HL-60 (cell line): Measurements from ENCODE around the gene UNKL.

Experiments
- DNase-seq, 2 experiments: peaks; one replicate each; pipeline ENCODE4 v3.0.0-alpha.2; 2010 to 2020; ENCODE audit warnings: low read depth in 1 of 2, low spot score in 1 of 2
- H3K27ac ChIP-seq: fragments of 250-450 bp; sonication (Bioruptor Pico); replicated peaks from 2 replicates; pipeline ENCODE4 v1.5.1; 2020; ENCODE audit warnings: mild to moderate bottlenecking, moderate library complexity
- H3K27me3 ChIP-seq: fragments of 250-450 bp; sonication (Bioruptor Pico); 2 replicates; pipeline ENCODE4 v1.5.1; 2021; ENCODE audit warnings: mild to moderate bottlenecking, moderate library complexity; ENCODE audit not compliant: insufficient read depth, poor library complexity, severe bottlenecking
- H3K4me3 ChIP-seq: replicated peaks from 2 replicates; pipeline ENCODE4 v1.5.1; 2011; ENCODE audit warnings: mild to moderate bottlenecking, control low read depth, low read length; ENCODE audit not compliant: insufficient read depth
- GABPA ChIP-seq: IDR thresholded peaks from 2 replicates; pipeline ENCODE4 v1.6.1; 2012; ENCODE audit warnings: low read depth
- POLR2AphosphoS5 ChIP-seq: IDR thresholded peaks from 2 replicates; pipeline ENCODE4 v1.6.1; 2012; ENCODE audit warnings: low read depth
- REST ChIP-seq: IDR thresholded peaks from 2 replicates; pipeline ENCODE4 v1.6.1; 2012; ENCODE audit warnings: low read depth; ENCODE audit not compliant: insufficient replicate concordance
- SPI1 ChIP-seq: IDR thresholded peaks from 2 replicates; pipeline ENCODE4 v1.6.1; 2012; ENCODE audit warnings: low read depth, mild to moderate bottlenecking, borderline replicate concordance
- TF ChIP-seq, protein P1 (sequence below): IDR thresholded peaks from one replicate; pipeline ENCODE4 v1.5.1; 2011; ENCODE audit warnings: low read length, control low read depth, inconsistent platforms; ENCODE audit not compliant: insufficient read depth

The UNKL gene

GRCh38 chr16:1333854-1334700 lies 80.4 kb downstream of the UNKL start:
- no peak overlapping the region for H3K27ac ChIP-seq
- no peak for DNase-seq
- TF ChIP-seq POLR2AphosphoS5, result no peak
- TF ChIP-seq GABPA, result no peak
- no peak for TF ChIP-seq REST
- TF ChIP-seq, protein P1, sequence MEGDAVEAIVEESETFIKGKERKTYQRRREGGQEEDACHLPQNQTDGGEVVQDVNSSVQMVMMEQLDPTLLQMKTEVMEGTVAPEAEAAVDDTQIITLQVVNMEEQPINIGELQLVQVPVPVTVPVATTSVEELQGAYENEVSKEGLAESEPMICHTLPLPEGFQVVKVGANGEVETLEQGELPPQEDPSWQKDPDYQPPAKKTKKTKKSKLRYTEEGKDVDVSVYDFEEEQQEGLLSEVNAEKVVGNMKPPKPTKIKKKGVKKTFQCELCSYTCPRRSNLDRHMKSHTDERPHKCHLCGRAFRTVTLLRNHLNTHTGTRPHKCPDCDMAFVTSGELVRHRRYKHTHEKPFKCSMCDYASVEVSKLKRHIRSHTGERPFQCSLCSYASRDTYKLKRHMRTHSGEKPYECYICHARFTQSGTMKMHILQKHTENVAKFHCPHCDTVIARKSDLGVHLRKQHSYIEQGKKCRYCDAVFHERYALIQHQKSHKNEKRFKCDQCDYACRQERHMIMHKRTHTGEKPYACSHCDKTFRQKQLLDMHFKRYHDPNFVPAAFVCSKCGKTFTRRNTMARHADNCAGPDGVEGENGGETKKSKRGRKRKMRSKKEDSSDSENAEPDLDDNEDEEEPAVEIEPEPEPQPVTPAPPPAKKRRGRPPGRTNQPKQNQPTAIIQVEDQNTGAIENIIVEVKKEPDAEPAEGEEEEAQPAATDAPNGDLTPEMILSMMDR, result no peak
- TF ChIP-seq SPI1, result no peak
- H3K4me3 ChIP-seq, result no peak overlapping the region
- H3K27me3 ChIP-seq, result peaks cover 64% of the 10 kb centered on the region

DNA sequence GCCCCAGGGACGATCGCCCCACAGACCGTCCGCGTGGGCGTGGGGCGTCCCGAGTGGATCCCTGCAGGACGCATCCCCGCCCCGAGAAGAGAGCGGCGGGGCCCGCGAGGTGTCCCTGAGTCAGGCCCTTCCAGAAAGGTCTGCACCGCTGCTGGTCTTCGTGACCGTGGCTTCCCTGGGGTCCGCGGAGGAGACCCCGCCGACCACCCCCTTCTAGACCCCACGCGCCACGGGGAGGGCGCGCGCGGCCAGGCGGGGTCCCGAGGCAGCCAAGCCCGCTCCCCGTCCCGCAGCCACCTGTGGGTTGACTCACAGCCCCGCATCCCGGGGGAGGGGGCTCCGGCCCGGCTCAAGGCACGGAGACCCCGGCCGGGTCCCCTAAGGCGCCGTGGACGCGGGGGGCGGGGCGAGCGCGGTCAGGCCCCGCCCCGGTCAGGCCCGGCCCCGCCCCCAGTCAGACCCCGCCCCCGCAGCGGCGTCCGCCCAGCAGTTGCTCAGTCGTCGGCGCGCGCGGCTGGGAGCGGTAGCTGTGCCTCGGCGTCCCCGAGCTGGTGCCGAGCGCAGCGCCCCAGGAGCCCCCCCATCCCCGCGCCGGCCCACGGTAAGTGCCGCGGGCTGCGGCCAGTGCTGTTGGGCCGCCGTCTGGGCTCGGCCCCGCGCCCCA lies 81.2 kb downstream of the UNKL start, which contains the start of gene BAIAP3:
Gene BAIAP3, plus strand, starts transcription at position 497 of the 664 bp plus-strand sequence. CDS start 4,905 bp downstream, outside the sequence.
- DNase-seq, result no peak
- Histone ChIP-seq H3K27ac (no peak within 1 kb of the TSS), H3K4me3 (no peak within 1 kb of the TSS), H3K27me3 (peaks cover 58% of the 10 kb centered on the region)
- TF ChIP-seq REST (no peak), POLR2AphosphoS5 (no peak), GABPA (no peak), SPI1 (no peak)
- TF ChIP-seq, protein P1, result no peak

DNA sequence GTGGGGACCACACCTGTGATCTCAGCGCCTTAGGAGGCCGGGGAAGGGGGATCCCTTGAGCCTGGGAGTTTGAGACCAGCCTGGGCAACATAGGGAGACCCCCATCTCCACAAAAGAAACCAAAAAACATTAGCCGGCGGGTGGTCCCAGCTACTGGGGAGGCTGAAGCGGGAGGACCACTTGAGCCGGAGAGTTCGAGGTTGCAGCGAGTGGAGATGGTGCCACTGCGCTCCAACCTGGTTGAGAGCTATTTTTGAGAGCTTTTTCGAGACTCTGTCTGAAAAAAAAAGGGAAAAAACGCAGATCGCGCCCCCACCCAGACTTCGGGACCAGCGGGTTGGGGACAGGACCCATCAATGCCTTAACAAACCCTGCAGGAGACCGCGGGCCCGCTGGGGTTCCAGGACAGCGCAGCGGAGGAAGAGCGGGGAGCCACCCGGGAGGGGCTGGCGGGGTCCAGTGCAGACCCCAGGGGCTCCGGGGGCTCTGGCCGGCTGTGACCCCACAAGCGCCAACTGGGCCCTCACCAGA lies 81.8 kb downstream of the UNKL start:
- H3K27ac ChIP-seq, result no peak overlapping the region
- no peak overlapping the region for H3K4me3 ChIP-seq
- TF ChIP-seq POLR2AphosphoS5 (no peak), GABPA (no peak), SPI1 (no peak), REST (no peak)
- TF ChIP-seq, protein P1, result no peak
- no peak for DNase-seq
- peaks cover 58% of the 10 kb centered on the region for H3K27me3 ChIP-seq
